ENCODE measurements around the gene FGF22.

DNA sequence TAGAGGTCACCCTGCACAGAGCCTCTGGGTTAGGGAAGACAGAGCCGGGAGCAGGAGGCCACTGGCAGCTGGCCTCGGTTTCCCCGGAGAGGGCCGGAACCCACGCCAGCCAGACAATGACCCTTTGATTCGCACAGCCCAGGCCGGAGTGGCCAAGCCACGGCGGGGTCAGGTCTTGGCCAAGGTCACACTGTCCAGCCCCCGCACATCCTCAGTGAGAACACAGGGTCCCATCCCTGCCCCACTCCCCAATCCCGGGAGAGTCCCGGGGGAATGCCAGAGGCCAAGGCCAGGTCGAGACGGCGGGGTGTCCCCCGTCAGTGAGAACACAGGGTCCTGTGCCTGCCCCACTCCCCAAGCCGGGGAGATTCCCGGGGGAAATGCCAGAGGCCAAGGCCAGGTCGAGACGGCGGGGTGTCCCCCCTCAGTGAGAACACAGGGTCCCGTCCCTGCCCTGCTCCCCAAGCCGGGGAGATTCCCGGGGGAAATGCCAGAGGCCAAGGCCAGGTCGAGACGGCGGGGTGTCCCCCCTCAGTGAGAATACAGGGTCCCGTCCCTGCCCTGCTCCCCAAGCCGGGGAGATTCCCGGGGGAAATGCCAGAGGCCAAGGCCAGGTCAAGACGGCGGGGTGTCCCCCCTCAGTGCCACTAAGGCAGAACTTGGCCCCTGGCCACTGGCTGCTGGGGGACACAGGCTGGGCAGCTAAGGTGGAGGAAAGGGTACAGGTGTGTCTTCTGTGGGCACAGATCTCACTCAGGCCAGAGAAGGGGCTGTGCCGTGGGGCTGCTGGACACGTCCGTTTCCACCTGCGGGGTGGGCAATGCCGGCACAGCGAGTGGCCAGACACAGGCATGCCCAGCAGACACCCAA lies 34.8 kb downstream of the FGF22 start:
- TF ChIP-seq, protein P1, sequence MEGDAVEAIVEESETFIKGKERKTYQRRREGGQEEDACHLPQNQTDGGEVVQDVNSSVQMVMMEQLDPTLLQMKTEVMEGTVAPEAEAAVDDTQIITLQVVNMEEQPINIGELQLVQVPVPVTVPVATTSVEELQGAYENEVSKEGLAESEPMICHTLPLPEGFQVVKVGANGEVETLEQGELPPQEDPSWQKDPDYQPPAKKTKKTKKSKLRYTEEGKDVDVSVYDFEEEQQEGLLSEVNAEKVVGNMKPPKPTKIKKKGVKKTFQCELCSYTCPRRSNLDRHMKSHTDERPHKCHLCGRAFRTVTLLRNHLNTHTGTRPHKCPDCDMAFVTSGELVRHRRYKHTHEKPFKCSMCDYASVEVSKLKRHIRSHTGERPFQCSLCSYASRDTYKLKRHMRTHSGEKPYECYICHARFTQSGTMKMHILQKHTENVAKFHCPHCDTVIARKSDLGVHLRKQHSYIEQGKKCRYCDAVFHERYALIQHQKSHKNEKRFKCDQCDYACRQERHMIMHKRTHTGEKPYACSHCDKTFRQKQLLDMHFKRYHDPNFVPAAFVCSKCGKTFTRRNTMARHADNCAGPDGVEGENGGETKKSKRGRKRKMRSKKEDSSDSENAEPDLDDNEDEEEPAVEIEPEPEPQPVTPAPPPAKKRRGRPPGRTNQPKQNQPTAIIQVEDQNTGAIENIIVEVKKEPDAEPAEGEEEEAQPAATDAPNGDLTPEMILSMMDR (IDR thresholded peaks at IDR 0.05; ENCODE audit: poor library complexity): no peak
- TF ChIP-seq EZH2 (IDR thresholded peaks at IDR 0.05; ENCODE audit: borderline replicate concordance): no peak
